Cardiac muscle cell (in vitro differentiated cells and primary cell): ENCODE data around the gene ZBTB5. TPM values are rescaled to one million over a fixed set of nuclear protein-coding genes. Genes with fewer than 3 reads are reported as not detected.

Experiments
- DNase-seq, 2 donors: peaks; one replicate each; pipeline versions ENCODE4 v3.0.0 to v3.0.0-alpha.2; 2010 to 2017; ENCODE audit warnings: low read depth in 1 of 2, low spot score in 1 of 2
- H3K27ac ChIP-seq: fragments of 200-600 bp; sonication (generic); 2 replicates; pipeline ENCODE4 v1.5.1; 2016
- H3K27me3 ChIP-seq: fragments of 200-600 bp; sonication (generic); 2 replicates; pipeline ENCODE4 v1.6.0; 2016; ENCODE audit warnings: control low read depth
- H3K36me3 ChIP-seq: fragments of 200-600 bp; sonication (generic); 2 replicates; pipeline ENCODE4 v1.5.1; 2016; ENCODE audit warnings: control low read depth
- H3K4me1 ChIP-seq: fragments of 200-600 bp; sonication (generic); 2 replicates; pipeline ENCODE4 v1.8.1; 2017; ENCODE audit warnings: low read depth, mild to moderate bottlenecking, mixed run types
- H3K4me3 ChIP-seq: fragments of 200-600 bp; sonication (generic); 2 replicates; pipeline ENCODE4 v1.5.1; 2016; ENCODE audit warnings: mild to moderate bottlenecking
- H3K9me3 ChIP-seq: fragments of 200-600 bp; sonication (generic); 2 replicates; pipeline ENCODE4 v1.5.1; 2017; ENCODE audit warnings: low read depth, mild to moderate bottlenecking, control low read depth
- polyA plus RNA-seq: library from polyadenylated mRNA; unstranded; fragments of >200 nt; fragmentation: Nextera tagmentation; extraction: Ambion mirVana; gene quantifications from 2 replicates; pipeline ENCODE4 v1.2.1, GENCODE V29; 2016
- total RNA-seq: library from RNA; depleted of rRNA; stranded (reverse); fragments of >200 nt; gene quantifications from 2 replicates; pipeline ENCODE4 v1.2.3, GENCODE V29; 2016
- TF ChIP-seq, protein P1 (sequence below): IDR thresholded peaks from 2 replicates; pipeline ENCODE4 v1.5.1; 2012; ENCODE audit warnings: low read depth, mild to moderate bottlenecking, low read length

Gene ZBTB5
- total and polyA plus RNA-seq, 2 experiments from 2014 or later = 6.7 to 24.9 TPM

DNA sequence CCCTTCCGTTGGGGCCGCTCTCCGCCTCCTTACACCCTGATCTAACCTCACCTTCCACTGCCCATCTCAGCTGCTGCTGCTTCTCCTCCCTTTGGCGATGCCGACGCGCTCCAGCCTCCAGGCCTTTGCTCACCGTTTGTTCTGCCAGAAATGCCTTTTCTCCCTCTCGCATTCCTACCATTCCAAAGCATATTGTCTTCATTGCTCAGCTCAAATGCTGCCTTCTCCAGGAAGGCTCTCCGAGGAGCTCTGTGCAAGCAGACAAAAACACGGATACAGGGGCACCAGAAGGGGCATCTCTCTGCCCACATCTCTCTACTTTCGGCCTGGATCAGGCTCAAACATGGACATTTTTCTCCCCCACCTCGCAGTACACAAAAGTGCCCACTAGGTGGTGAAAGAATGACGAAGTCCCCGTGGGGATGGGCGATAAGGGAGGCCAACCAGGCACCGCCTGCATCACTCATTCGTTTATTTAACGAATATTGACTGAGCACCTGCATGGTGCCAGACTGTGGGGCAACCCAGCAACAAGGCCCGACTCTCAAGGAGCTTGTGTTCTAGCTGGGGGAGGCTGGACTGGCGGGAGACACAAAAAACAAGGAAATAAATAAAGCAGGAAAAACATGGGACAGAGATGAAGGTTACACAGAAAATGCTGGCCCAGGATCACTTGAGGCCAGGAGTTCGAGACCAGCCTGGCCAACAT lies 50.1 kb downstream of the ZBTB5 start:
- H3K36me3 ChIP-seq = no peaks in the 10 kb centered on the region
- peaks cover 14% of the 10 kb centered on the region for H3K4me1 ChIP-seq
- DNase-seq = peak; percentile 75 to 78
- H3K27ac ChIP-seq = peak overlapping the region; percentile 81
- no peak overlapping the region for H3K4me3 ChIP-seq
- H3K27me3 ChIP-seq = no peaks in the 10 kb centered on the region
- TF ChIP-seq, protein P1, sequence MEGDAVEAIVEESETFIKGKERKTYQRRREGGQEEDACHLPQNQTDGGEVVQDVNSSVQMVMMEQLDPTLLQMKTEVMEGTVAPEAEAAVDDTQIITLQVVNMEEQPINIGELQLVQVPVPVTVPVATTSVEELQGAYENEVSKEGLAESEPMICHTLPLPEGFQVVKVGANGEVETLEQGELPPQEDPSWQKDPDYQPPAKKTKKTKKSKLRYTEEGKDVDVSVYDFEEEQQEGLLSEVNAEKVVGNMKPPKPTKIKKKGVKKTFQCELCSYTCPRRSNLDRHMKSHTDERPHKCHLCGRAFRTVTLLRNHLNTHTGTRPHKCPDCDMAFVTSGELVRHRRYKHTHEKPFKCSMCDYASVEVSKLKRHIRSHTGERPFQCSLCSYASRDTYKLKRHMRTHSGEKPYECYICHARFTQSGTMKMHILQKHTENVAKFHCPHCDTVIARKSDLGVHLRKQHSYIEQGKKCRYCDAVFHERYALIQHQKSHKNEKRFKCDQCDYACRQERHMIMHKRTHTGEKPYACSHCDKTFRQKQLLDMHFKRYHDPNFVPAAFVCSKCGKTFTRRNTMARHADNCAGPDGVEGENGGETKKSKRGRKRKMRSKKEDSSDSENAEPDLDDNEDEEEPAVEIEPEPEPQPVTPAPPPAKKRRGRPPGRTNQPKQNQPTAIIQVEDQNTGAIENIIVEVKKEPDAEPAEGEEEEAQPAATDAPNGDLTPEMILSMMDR = peak; percentile 89
- no peaks in the 10 kb centered on the region for H3K9me3 ChIP-seq

DNA sequence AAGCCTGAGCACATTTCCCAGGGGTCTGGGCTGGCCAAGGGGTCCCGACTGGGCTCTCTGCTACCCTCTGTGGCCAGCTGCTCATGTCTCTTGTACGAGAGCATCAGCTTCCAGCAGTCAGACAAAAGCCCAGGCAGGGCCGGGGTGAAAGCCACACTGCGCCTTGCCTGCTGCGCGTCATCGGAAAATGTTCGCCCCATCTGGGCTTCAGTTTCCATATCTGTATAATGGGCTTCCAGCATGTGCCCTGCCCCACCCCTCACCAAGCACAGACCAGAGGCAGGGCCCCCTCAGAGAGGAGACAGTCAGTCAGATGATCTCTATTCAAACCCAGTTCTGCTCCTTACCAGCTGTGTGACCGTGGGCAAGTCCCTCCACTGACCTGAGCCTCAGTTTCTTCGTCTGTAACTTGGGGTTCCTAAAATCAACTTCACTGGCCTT lies 50.7 kb downstream of the ZBTB5 start:
- no peak for DNase-seq
- no peaks in the 10 kb centered on the region for H3K27me3 ChIP-seq
- peak overlapping the region; percentile 81 for H3K27ac ChIP-seq
- TF ChIP-seq, protein P1 = no peak
- no peaks in the 10 kb centered on the region for H3K9me3 ChIP-seq
- peaks cover 14% of the 10 kb centered on the region for H3K4me1 ChIP-seq
- H3K36me3 ChIP-seq = no peaks in the 10 kb centered on the region
- no peak overlapping the region for H3K4me3 ChIP-seq

DNA sequence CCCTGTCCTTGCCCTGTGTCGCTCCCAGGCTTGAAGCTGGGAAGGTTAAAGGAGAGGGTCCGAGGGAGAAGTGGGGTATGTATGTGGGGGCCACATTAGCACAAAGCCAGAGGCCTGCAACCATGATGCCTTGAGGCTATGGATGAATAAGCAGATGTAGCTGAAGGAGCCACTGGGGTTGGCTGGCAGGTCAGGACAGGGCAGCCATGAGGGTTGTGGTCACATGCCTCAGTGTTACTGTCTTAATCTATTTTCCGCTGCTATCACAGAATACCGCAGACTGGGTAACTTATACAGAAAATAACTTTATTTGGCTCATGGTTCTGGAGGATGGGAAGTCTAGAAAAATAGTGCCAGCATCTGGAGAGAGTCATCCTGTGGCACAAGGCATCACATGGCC lies 51.9 kb downstream of the ZBTB5 start:
- Histone ChIP-seq H3K4me3 (no peak overlapping the region), H3K27ac (no peak overlapping the region), H3K36me3 (no peaks in the 10 kb centered on the region), H3K4me1 (peaks cover 14% of the 10 kb centered on the region), H3K27me3 (no peaks in the 10 kb centered on the region), H3K9me3 (no peaks in the 10 kb centered on the region)
- TF ChIP-seq, protein P1 = no peak
- no peak for DNase-seq

DNA sequence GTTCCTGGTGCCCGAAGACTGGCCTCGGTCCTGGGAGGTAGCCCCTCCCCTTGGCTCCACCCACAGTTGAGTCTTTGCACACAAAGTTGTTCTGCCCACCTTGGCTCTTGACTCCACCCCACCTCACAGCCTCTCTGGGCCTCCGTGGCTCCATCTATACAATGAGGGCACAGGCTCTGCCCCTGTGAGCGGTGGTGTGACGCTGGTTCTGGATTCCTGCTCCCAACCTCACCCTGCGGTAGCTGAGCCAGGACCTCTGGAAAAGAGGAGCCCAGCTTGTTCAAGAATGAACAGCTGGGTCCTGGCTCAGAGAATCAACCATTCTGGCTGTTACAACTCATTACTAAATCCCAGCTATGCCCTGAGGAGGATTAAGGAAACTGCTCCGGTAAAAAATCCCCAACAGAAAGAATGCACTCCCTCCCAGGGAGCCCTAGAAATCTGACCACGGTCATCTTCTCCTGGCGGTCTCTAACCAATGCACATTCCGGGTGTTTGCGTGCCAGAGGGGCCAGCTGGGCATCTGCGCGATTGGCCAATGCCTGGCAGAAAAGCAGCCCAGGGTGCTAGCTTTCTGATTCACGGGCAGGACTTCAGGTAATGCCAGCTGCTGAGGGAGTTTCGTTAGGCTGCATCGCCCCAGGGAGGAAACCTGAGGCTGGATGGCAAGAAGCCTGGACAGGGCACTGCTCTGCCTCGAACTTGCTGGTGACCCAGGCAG lies 52.7 kb downstream of the ZBTB5 start:
- H3K27ac ChIP-seq = no peak overlapping the region
- H3K9me3 ChIP-seq = no peaks in the 10 kb centered on the region
- H3K4me1 ChIP-seq = peaks cover 14% of the 10 kb centered on the region
- H3K4me3 ChIP-seq = no peak overlapping the region
- no peaks in the 10 kb centered on the region for H3K36me3 ChIP-seq
- H3K27me3 ChIP-seq = no peaks in the 10 kb centered on the region
- peak in 1 of 2 donors; percentile 49 for DNase-seq
- TF ChIP-seq, protein P1 = no peak

DNA sequence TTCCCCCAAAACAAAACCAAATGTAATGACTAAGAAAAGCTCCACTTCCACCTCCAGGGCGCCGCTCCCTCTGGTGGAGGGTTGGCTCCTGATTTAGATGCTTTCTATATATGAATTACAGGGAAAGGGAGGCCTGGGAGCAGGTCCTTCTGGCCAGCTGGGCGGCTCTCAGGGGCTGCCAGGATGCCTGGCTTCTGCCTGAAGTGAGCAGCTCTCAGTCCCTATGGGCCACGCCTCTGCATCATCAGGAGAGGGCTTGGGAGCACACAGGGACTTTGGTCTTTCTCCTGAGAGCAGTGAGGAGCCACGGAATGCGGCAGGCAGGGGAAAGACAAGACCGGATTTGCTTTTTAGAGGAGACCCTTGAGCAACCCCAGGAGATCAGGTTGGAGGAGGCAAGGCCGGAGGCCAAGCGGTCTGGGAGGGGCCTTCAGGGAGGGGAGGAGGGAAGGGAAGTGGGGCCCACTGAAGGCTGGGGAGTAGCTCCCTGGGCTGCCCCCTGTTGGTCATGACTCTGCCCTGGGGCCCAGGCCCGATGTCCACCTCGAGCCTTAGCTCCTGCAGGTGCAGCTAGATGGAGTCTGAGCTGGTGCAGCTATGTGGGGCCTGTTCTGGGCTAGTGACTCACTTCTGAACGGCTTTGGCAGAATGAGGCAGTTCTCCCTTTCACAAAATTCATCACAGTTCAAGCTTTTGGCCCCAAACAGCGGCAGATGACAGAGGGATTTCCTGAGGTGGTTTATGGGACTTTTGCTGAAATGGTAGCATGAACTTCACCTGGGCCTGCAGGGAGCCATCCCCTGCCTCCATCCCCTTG lies 54.1 kb downstream of the ZBTB5 start:
- Histone ChIP-seq H3K9me3 (no peaks in the 10 kb centered on the region), H3K4me1 (peaks cover 14% of the 10 kb centered on the region), H3K27ac (no peak overlapping the region), H3K27me3 (no peaks in the 10 kb centered on the region), H3K4me3 (no peak overlapping the region), H3K36me3 (no peaks in the 10 kb centered on the region)
- DNase-seq = peak in 1 of 2 donors; percentile 25
- TF ChIP-seq, protein P1 = peak; percentile 39
